Skin of body (tissue), 2 donors: ENCODE results near the gene GNS. TPM values are rescaled to one million over a fixed set of nuclear protein-coding genes. Genes with fewer than 3 reads are reported as not detected.

Experiments
- DNase-seq: peaks from one replicate; lab custom pipeline; 2025; lab: John Stamatoyannopoulos, UW
- total RNA-seq: library from RNA; depleted of rRNA; stranded (reverse); fragments of >200 nt; gene quantifications from one replicate; pipeline ENCODE4 v1.2.3, GENCODE V29; 2014

Gene GNS
- total RNA-seq, 1 donor from 2014 or later = 62.0 TPM

DNA sequence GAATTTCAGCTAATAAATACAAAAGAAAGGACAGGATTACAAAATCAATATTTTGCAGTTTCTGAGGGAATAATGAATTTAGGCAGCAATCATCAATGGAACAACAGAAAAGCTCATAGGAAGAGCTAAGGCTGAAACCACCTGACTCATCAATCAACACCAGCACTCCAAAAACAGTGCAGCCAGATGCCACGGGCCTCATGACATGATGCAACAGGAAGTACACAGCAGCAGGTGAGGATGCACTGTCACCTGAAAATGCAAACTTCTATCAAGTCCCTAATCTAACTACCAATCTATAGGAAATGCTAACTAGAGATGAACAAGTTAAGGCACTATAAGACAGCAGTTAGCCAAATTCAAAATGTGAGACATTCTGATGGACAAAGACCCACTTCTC is 21.7 kb downstream of the GNS start:
- no peak for DNase-seq

DNA sequence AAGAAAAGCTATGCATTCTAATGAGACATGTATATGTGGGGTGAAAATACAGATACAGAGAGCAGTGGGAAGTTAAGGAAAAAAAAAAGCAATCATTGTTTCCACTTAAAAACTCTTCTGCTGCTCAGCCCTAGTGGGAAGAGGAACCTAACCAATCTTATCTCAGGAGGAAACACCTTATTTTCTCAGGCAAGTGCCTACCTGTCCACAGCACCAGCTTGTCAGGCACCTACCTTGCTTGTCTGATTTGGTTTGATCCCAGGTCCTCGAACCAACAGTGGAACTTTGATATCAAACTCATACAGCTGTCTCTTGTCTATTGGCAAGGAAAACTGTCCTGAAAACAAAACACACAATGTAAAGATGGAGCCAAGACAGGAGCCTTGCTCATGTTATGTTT is 22.4 kb downstream of the GNS start:
- no peak for DNase-seq

DNA sequence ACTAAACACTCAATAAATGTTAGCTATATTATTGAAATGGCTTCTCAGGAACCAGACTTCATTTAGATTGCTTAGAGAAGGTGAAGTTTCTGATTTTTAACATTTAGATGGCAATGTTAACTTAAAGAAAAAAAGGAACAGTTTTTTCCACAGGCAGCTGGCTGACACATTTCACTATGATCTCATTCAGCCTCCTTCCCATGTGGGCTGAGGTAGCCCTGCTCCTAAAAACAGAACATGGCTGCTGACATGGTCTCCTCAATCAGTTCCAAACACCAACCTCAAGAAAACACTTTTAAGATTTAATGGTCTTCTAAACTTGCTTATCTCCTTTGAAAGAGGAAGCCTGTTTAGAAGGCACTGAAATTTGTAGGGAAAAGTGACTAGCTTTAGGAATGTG is 23.8 kb downstream of the GNS start:
- DNase-seq = peak; percentile 9

- DNase-seq = no peak
Measured at GRCh38 chr12:64733857-64734256, 25.3 kb downstream of the GNS start.

DNA sequence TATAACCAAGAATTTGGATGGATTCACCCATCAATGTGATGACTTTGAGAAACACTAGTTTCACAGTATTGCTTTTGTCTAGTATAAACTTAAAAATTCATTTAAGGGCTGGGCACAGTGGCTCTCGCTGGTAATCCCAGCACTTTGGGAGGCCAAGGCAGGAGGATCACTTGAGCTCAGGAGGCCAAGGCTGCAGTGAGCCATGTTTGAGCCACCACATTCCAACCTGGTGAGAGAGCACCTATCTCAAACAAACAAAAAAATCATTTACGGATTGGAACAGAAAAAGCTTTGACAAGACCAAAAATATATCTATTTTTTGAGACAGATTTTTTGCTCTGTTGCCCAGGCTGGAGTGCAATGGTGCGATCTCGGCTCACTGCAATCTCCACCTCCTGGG is 27.5 kb downstream of the GNS start:
- no peak for DNase-seq

- no peak for DNase-seq
Measured at GRCh38 chr12:64730588-64730969, 28.6 kb downstream of the GNS start.

DNA sequence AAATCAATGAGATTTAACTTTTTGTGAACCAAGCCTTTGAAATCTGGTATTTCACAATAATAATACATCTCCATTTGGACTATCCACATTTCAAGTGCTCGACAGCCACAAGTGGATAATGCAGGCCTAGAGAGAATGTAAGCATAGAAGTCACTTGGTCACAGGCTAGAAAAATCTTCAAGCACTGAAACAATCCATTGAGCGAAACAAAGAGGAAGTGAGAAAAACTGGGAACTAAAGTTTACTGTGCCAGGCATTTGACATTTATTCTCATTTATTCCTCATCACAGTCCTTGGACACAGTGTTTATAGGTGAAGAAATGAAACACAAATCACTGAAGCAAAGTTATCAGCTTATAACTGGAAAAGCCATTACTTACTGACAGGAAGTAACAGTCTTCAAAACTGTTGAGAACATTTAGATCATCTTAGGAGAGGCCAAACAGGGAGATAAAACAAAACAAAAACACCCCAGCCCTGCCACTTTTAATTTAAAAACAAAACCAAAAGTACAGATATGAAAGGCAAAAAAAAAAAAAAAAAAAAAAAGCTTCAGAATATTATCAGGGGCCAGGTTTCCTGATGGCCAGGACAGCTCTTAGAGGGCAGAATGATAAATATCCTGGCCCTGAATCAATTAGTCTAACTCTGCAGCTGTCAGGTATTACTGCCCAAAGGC is 29.2 kb downstream of the GNS start:
- no peak for DNase-seq

DNA sequence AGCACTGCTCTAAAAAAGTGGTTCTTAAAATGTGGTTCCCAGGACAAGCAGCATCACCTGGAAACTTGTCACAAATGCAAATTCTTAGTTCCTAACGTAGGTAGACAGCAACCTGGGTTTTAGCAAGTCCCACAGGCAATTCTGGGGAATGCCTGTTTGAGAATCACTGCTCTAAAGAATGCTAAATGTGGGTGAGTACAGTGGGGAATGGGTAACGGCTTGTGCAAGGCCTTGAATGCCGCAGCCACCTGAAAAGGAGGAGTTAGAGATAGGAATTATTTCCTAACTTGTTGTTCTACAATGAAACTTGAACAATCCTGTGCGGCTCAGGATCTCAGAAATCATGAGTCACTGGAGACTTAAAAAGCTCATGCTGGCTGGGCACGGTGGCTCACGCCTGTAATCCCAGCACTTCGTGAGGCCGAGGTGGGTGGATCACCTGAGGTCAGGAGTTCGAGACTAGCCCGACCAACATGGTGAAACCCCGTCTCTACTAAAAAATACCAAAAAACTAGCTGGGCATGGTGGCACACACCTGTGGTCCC is 34.9 kb downstream of the GNS start:
- no peak for DNase-seq

GRCh38 chr12:64723630-64724029 is 35.6 kb downstream of the GNS start:
- no peak for DNase-seq

- DNase-seq = no peak
Measured at GRCh38 chr12:64722835-64723234, 36.4 kb downstream of the GNS start.

DNA sequence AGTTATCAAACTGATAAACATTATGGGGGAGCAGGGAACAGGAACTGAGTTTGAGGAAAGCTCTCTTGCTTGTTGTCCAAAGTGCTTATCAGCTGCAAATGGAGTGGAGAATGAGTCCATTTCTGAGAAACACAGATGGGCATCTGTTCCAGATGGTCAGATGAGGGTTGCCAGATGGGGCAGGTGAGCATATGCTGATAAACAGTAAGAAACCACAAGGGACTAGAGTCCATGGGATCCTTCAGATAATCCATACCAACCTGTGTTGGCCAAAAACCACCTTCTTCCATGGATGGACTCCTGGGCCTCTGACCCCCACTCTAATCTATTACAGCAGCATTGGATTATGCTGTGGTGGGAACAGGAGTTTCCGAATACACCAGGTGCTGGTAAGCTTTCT is 38.3 kb downstream of the GNS start:
- DNase-seq = no peak

- no peak for DNase-seq
Measured at GRCh38 chr12:64718649-64719048, 40.6 kb downstream of the GNS start.

DNA sequence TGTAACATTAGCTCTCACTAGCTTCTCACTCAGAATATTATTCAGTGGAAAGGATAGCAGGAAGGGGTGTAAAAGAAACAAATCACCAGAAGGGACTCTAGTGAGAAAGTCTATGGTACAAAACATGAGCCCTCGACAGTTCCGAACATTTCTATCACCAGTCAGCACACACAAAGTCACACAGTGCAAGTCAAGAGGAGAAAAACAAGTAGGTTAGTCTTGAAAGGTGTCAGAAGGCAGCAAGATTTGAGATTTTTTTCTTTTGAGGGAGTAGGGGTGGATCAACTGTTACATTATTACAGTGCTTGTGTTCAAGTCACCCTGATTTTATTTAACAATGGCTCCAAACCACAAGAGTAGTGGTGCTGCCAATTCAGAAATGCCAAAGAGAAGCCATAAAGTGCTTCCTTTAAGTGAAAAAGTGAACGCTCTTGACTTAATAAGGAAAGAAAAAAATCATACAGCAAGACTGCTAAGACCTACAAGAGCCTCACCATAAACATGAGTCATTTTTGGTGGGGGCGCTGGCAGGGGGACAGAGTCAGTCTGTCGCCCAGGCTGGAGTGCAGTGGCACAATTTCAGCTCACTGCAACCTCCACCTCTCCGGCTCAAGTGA is 42.3 kb downstream of the GNS start:
- no peak for DNase-seq

GRCh38 chr12:64716371-64716770 is 42.8 kb downstream of the GNS start:
- DNase-seq = no peak

GRCh38 chr12:64714551-64714968 is 44.6 kb downstream of the GNS start:
- DNase-seq = no peak

GRCh38 chr12:64713376-64713775 is 45.8 kb downstream of the GNS start:
- no peak for DNase-seq

DNA sequence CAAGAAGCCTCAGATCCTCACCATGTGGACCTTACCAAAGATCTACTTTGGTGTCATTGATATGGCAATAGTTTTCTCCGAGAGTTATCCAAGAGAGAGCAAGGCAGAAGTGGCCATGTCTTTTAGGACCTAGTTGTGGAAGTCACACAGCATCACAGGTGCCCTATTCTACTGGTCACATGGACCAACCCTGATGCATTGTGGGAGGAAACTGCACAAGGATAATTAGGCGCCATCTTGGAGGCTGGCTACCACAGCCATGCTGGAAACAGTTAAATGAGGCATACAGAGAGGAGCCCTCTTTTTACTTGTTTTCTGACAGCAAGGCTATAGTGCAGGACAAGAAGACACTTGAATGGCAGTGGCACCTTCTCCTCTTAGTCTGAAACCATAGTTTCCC is 49.8 kb downstream of the GNS start:
- DNase-seq = no peak

DNA sequence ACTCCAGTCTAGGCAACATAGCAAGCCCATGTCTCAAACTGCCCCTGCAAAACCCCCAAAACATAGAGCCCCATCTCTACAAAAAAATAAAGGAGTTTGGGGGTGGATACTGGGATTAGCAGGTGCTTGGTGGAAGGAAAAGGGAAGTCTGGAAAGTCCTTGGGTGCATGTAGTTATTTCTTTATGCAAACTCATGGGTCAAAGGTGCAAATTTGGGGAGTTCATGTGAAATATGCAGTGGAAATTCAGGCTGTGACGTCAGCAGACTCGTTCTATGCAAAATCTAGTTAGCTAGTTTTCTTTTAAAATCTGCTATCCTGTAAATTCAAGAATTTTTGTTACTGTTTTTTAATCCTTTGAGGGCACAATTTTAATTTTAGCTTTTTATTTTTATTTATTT is 51.3 kb downstream of the GNS start:
- no peak for DNase-seq

- DNase-seq = no peak
Measured at GRCh38 chr12:64707362-64707761, 51.8 kb downstream of the GNS start.

- peak; percentile 49 for DNase-seq
Measured at GRCh38 chr12:64706857-64707256, 52.3 kb downstream of the GNS start.

DNA sequence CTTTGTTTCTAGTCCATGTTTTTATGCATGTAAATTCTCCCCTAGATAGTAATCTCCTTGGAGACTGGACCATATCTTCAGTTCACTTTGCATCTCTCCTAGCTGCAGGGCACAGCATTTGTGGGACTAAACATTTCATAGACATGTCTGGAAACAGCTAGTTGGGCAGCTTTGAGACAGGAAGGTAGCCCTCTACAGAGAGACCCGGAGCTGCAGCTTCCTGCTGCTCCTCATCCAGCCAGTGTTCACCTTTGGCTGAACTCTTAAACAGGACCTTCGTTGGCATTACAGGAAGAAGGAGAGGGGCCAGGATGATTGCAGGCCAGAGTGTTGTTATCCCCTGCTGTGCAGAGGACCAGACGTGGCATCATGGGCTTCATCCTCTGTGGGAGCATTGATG is 52.9 kb downstream of the GNS start:
- no peak for DNase-seq

- DNase-seq = no peak
Measured at GRCh38 chr12:64701283-64701682, 57.9 kb downstream of the GNS start.

DNA sequence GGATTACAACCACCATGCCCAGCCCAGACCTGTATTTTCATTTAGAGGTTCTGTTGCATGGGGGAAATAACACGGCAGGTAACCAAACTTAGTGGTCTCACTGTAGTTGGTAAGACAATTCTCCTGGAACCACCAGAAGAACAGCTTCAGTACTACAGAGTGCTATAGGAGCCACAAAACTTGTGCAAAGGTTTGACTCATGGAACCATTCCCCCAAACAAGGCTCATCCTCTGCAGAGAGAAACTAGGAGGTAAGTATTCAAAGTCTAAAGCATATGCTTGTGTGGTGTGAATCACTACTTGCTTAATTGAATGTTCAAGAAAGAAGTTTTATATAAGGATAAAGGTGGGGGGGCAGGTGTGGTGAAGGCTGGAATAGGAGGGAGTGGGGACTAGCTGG is 58.7 kb downstream of the GNS start:
- no peak for DNase-seq
